Measurements from ENCODE around the gene KLF18.

DNA sequence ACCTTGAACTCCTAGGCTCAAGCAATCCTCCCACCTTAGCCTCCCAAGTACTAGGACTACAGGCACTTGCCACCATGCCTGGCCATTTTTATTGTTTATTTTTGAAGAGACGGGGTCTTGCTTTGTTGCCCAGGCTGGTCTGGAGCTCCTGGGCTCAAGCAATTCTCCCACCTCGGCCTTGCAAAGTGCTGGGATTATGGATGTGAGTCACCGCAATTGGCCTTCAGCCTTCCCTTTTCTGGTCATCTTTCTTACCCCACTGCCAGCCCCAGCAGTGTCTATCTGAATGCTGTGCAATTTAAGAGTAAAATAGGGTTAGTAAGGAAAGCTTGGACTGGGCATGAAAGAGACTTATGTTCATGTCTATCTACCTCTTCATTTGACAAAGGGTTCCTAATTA is 28.9 kb downstream of the KLF18 start:
- TF ChIP-seq, protein P1, sequence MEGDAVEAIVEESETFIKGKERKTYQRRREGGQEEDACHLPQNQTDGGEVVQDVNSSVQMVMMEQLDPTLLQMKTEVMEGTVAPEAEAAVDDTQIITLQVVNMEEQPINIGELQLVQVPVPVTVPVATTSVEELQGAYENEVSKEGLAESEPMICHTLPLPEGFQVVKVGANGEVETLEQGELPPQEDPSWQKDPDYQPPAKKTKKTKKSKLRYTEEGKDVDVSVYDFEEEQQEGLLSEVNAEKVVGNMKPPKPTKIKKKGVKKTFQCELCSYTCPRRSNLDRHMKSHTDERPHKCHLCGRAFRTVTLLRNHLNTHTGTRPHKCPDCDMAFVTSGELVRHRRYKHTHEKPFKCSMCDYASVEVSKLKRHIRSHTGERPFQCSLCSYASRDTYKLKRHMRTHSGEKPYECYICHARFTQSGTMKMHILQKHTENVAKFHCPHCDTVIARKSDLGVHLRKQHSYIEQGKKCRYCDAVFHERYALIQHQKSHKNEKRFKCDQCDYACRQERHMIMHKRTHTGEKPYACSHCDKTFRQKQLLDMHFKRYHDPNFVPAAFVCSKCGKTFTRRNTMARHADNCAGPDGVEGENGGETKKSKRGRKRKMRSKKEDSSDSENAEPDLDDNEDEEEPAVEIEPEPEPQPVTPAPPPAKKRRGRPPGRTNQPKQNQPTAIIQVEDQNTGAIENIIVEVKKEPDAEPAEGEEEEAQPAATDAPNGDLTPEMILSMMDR (conservative IDR thresholded peaks at IDR 0.05 in 1 of 2, IDR thresholded peaks at IDR 0.05 in 1 of 2; ENCODE audit: extremely low read depth in 1 of 2, insufficient read depth in 1 of 2, low read depth in 1 of 2, low read length in 2 of 2), result no peak
- TF ChIP-seq EZH2 (IDR thresholded peaks at IDR 0.05; ENCODE audit: borderline replicate concordance, low read length), result no peak

Data from mammary epithelial cell (primary cell).